NCI-H1048 (cell line): ENCODE measurements around the gene MARCOL.
"Not testable (repeated sequence)": the region's sequence is repeated elsewhere in the genome, so short reads cannot be mapped to it uniquely, and the experiment has no call there.

ENCODE experiments used
- DNase-seq: peaks from one replicate; lab custom pipeline; 2025; lab: John Stamatoyannopoulos, UW

Gene MARCOL

DNA sequence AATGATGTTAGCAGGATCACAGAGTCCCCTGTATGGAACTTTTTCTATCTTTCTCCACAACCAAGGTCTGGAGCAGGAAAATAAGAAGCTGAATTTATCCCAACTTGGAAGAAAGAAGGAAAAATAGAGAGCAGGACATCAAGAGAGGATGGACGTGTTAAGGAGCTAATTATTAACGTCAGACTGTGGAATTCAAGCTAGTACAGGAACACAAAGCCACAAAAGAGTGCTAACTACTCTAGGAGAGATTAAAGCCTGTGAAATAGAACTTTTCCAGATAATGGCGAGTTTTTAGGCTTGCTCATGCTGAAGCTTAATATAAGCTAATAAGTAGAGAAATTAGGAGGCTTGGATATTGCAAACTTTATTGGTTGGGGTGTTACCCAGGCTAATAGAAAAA lies 29.6 kb downstream of the MARCOL start:
- no peak for DNase-seq

DNA sequence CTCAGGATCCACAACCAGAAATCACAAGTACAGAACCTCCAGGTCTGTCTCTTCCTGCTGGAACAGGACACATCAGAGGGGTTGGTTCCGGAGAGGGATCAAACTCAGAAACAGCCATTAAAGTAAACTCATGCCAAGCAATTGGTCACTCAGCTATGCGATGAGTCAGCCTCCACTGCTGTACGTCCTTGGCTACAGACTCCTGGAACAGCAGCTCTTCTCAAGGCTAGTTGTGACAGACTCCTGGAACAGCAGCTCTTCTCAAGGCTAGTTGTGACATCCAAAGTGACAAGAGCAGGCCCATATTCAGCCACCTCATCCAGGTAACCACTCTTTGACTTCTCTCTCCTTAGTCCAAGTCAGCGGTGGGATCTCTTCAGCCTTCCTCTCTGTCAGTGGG lies 30.2 kb downstream of the MARCOL start, which contains the start of gene SPINK13:
Gene SPINK13, plus strand, starts transcription at position 229 of the 400 bp plus-strand sequence. CDS start 1,279 bp downstream, outside the sequence.
- no peak for DNase-seq

DNA sequence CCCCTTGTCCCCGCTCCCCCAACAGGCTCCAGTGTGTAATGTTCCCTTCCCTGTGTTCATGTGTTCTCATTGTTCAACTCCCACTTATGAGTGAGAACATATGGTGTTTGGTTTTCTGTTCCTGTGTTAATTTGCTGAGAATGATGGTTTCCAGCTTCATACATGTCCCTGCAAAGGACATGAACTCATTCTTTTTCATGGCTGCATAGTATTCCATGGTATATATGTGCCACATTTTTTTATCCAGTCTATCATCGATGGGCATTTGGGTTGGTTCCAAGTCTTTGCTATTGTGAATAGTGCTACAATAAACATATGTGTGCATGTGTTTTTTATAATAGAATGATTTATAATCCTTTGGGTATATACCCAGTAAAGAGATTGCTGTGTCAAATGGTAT lies 36.8 kb downstream of the MARCOL start:
- DNase-seq: not testable (repeated sequence)

DNA sequence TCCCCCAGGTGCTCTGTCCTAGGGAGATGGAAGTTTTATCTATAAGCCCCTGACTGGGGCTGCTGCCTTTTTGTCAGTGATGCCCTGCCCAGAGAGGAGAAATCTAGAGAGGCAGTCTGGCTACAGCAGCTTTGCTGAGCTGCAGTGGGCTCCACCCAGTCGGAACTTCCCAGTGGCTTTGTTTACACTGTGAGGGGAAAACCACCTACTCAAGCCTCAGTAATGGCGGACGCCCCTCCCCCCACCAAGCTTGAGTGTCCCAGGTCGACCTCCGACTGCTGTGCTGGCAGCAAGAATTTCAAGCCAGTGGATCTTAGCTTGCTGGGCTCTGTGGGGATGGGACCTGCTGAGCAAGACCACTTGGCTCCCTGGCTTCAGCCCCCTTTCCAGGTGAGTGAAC lies 42.6 kb downstream of the MARCOL start:
- not testable (repeated sequence) for DNase-seq

DNA sequence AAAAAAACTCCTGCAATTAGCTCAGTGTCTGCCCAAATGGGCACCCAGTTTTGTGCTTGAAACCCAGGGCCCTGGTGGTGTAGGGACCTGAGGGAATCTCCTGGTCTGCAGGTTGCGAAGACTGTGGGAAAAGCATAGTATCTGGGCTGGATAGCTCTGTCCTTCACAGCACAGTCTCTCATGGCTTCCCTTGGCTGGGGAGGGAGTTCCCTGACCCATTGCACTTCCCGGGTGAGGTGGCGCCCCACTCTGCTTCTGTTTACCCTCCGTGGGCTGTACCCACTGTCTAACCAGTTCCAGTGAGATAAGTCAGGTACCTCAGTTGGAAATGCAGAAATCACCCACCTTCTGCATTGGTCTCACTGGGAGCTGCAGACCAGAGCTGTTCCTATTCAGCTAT lies 43.0 kb downstream of the MARCOL start:
- not testable (repeated sequence) for DNase-seq

DNA sequence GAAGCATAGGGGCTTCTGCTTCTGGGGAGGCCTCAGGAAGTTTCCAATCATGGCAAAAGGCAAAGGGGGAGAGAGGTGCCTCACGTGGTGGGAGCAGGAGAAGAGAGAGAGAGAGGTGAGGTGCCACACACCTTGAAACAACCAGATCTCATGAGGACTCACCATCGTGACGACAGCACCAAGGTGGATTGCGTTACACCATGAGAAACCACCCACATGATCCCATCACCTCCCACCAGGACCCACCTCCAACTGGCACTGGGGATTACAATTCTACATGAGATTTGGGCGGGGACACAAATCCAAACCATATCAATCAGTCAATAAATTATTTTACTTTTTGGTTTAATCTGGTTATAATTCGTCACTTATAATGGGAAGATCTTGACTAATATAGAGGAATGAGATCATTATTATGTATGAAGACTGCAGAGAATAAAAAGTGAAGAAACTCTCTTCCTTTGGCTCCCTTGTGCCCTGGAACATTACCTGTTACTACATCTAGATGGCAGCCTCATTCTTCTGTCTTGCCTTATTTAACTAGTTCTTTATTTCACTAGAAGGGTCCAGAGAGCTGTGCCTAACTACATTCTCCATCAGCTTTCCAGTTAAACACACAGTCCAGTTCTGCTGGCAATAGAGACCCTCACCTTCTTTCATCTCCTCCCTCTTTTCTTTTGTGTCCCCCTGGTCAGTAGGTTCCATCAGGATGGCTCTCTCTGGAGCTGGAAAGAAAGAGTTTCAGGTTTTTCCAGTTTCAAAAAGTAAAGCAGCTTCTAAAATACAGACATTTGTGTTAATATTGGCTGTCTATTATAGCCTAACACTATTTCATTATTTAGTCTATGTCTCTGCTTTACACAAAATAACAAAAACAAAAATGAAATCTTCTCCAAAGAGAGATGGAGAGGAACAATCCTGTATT lies 52.2 kb downstream of the MARCOL start:
- no peak for DNase-seq
